IgD-negative memory B cell (primary cell): ENCODE measurements around the gene ADAM10. TPM values are rescaled to one million over a fixed set of nuclear protein-coding genes. Genes with fewer than 3 reads are reported as not detected.

ENCODE experiments used
- H3K27ac Mint-ChIP-seq, 3 donors: one replicate each; pipeline ENCODE4 v1.8.0; 2020 to 2022; ENCODE audit warnings: mild to moderate bottlenecking in 3 of 3, mixed read lengths in 3 of 3, moderate library complexity in 1 of 3
- H3K27me3 Mint-ChIP-seq: one replicate; pipeline ENCODE4 v1.8.0; 2021; ENCODE audit warnings: mixed read lengths
- H3K36me3 Mint-ChIP-seq: one replicate; pipeline ENCODE4 v1.8.0; 2020; ENCODE audit warnings: mild to moderate bottlenecking, mixed read lengths
- H3K4me1 Mint-ChIP-seq, 3 donors: one replicate each; pipeline ENCODE4 v1.8.0; 2020 to 2022; ENCODE audit warnings: mixed read lengths in 3 of 3, mild to moderate bottlenecking in 1 of 3
- H3K4me3 Mint-ChIP-seq, 4 donors: one replicate each; pipeline ENCODE4 v1.8.0; 2020 to 2022; ENCODE audit warnings: mild to moderate bottlenecking in 4 of 4, mixed read lengths in 4 of 4, moderate library complexity in 3 of 4
- H3K9me3 Mint-ChIP-seq, 3 donors: one replicate each; pipeline ENCODE4 v1.8.0; 2020 to 2021; ENCODE audit warnings: mixed read lengths in 3 of 3, mild to moderate bottlenecking in 1 of 3
- polyA plus RNA-seq: library from polyadenylated mRNA; unstranded; fragments of 300-500 nt; fragmentation: Illumina TruSeq; gene quantifications from one replicate; pipeline ENCODE4 v1.2.3, GENCODE V29; 2021

The ADAM10 gene
- polyA plus RNA-seq, 1 donor from 2014 or later: 91.9 TPM

DNA sequence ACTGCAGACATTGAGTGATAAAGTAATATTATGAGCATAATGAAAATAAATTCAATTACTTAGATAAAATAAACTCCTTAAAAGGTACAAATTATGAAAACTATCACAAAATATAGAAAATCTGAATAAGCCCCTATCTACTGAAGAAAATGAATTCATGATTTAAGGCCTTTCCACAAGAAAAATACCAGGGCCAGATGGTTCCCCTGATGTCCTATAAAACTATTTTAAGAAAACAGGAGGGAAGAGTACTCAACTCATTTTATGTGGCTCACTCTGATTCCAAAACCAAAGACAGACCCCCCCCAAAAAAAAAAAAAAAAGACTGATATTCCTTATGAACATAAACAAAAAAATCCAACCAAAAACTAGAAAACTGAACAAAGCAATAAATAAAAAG, 59.9 kb downstream of the ADAM10 start:
- Mint-ChIP-seq H3K9me3 (no peaks in the 10 kb centered on the region), H3K27me3 (no peaks in the 10 kb centered on the region), H3K36me3 (peaks cover 3% of the 10 kb centered on the region), H3K4me1 (peaks cover 21 to 30% (median 28%) of the 10 kb centered on the region in 3 donors), H3K4me3 (no peak overlapping the region), H3K27ac (no peak overlapping the region)

DNA sequence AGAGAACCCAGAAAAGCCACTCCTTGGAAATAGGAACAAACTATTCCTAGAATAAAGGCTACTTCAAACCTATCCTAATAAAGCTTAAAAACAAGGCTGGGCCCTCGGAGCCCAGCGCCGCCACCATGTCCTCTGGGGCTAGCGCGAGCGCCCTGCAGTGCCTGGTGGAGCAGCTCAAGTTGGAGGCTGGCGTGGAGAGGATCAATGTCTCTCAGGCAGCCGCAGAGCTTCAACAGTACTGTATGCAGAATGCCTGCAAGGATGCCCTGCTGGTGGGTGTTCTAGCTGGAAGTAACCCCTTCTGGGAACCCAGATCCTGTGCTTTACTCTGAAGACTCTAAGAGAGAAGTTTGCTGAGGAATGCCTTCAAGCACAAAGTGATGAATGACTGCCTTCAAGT, 63.2 kb downstream of the ADAM10 start:
- Mint-ChIP-seq H3K9me3 (no peaks in the 10 kb centered on the region), H3K36me3 (no peaks in the 10 kb centered on the region), H3K4me1 (peaks cover 16 to 31% (median 31%) of the 10 kb centered on the region in 3 donors), H3K27me3 (no peaks in the 10 kb centered on the region), H3K27ac (peak overlapping the region in 1 of 3 donors; percentile 35), H3K4me3 (no peak overlapping the region)

DNA sequence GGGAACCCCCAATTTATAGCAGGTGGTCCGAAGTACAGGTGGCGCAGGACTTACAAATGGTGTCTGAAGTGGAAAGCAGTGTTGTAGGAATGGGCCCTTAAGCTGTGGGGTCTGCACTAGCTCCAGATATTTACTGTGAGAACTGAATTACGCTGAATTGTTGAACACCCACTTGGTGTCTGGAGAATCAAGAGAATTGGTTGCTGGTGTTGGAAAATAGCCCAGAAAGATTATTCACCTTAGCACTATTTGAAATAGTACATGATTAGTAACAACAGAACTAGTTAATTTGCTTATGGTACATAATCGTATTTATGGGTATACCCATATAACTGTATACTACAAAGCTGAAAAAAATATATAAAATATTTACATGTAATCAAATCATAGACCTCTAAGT, 64.8 kb downstream of the ADAM10 start:
- H3K27ac Mint-ChIP-seq: no peak overlapping the region
- peaks cover 6 to 16% (median 16%) of the 10 kb centered on the region in 3 donors for H3K4me1 Mint-ChIP-seq
- peaks cover 3% of the 10 kb centered on the region for H3K36me3 Mint-ChIP-seq
- H3K9me3 Mint-ChIP-seq: no peaks in the 10 kb centered on the region
- no peaks in the 10 kb centered on the region for H3K27me3 Mint-ChIP-seq
- H3K4me3 Mint-ChIP-seq: no peak overlapping the region

- Mint-ChIP-seq H3K4me3 (peak overlapping the region in 1 of 4 donors; percentile 21), H3K27me3 (no peaks in the 10 kb centered on the region), H3K27ac (peak overlapping the region in 1 of 3 donors; percentile 37), H3K9me3 (no peaks in the 10 kb centered on the region), H3K4me1 (peaks cover 6 to 16% (median 15%) of the 10 kb centered on the region in 3 donors), H3K36me3 (peaks cover 3% of the 10 kb centered on the region)
Observed at GRCh38 chr15:58684036-58684710, 65.3 kb downstream of the ADAM10 start.

- H3K9me3 Mint-ChIP-seq: no peaks in the 10 kb centered on the region
- H3K27me3 Mint-ChIP-seq: no peaks in the 10 kb centered on the region
- no peak overlapping the region for H3K4me3 Mint-ChIP-seq
- no peak overlapping the region for H3K27ac Mint-ChIP-seq
- H3K36me3 Mint-ChIP-seq: peaks cover 3% of the 10 kb centered on the region
- peaks cover 8 to 18% (median 15%) of the 10 kb centered on the region in 3 donors for H3K4me1 Mint-ChIP-seq
Observed at GRCh38 chr15:58682234-58682633, 67.3 kb downstream of the ADAM10 start.

DNA sequence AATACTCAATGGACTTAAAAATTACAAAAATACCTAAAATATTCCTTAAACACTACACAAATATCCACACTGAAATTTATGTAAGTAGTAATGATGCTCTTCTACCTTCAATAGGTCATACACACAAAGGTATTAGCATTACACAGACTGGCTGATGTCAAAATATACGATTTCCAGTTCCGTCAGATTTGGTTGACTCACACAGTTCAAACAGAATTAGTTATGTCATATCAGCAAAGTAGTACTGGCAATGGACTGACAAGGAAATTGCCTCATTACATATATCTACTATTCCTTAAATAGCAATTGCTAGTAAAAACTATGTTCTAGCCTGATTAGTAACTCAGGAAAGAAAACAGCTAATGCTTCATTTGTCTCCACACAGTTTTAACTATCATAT, 70.8 kb downstream of the ADAM10 start:
- H3K27me3 Mint-ChIP-seq: no peaks in the 10 kb centered on the region
- peaks cover 5 to 11% (median 8%) of the 10 kb centered on the region in 3 donors for H3K4me1 Mint-ChIP-seq
- H3K36me3 Mint-ChIP-seq: peaks cover 3% of the 10 kb centered on the region
- H3K4me3 Mint-ChIP-seq: no peak overlapping the region
- H3K27ac Mint-ChIP-seq: no peak overlapping the region
- H3K9me3 Mint-ChIP-seq: no peaks in the 10 kb centered on the region

- Mint-ChIP-seq H3K36me3 (peaks cover 5% of the 10 kb centered on the region), H3K27ac (no peak overlapping the region), H3K4me1 (peaks cover 5 to 11% (median 5%) of the 10 kb centered on the region in 3 donors), H3K4me3 (peak overlapping the region in 1 of 4 donors; percentile 64), H3K27me3 (no peaks in the 10 kb centered on the region), H3K9me3 (no peaks in the 10 kb centered on the region)
Observed at GRCh38 chr15:58677426-58677825, 72.1 kb downstream of the ADAM10 start.

- H3K27me3 Mint-ChIP-seq: no peaks in the 10 kb centered on the region
- H3K4me1 Mint-ChIP-seq: peaks cover 4 to 11% (median 5%) of the 10 kb centered on the region in 3 donors
- no peaks in the 10 kb centered on the region for H3K9me3 Mint-ChIP-seq
- no peak overlapping the region for H3K27ac Mint-ChIP-seq
- H3K36me3 Mint-ChIP-seq: peaks cover 7% of the 10 kb centered on the region
- H3K4me3 Mint-ChIP-seq: no peak overlapping the region
Observed at GRCh38 chr15:58676766-58677165, 72.7 kb downstream of the ADAM10 start.

DNA sequence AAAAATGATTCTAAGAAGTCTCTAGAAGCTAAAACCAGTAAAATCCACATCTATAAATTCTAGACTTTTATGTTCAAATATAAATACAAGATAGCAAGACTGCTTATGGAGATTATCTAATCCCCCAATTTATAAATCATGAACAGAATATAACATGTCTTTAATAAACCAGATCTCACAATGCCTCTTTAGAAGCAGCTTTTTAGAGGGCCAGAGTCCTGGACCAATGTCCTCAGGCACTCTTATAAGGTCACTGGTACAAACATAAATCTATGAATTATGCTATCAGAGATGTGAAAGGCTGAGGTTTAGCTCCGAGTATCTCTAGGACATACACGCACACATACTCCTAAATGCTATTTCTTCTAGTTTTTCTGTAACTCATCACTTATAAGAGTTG, 78.3 kb downstream of the ADAM10 start:
- Mint-ChIP-seq H3K9me3 (no peaks in the 10 kb centered on the region), H3K27me3 (no peaks in the 10 kb centered on the region), H3K4me3 (no peak overlapping the region), H3K36me3 (peaks cover 4% of the 10 kb centered on the region), H3K4me1 (peaks cover 0 to 2% (median 0%) of the 10 kb centered on the region in 3 donors), H3K27ac (no peak overlapping the region)

DNA sequence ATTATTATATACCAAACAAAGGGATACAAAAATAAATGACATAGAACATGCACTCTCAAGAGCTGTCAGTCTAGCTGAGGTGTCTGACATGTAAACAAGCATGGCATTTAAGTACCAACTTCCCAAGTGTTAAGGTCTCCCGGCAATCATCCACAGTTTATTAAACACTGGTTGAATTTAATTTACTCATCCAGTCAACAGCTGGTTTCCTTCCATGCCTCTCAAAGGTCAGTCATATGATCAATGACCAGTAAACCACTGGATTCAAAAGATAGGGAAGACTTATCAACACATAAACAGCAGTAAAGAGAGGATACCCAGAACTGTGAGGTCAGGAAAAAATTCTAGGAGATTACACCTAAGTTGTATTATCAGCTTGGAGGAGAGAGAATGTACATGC, 80.4 kb downstream of the ADAM10 start:
- Mint-ChIP-seq H3K27me3 (no peaks in the 10 kb centered on the region), H3K9me3 (no peaks in the 10 kb centered on the region), H3K27ac (no peak overlapping the region), H3K4me3 (no peak overlapping the region), H3K4me1 (peaks cover 0 to 2% (median 0%) of the 10 kb centered on the region in 3 donors), H3K36me3 (peaks cover 5% of the 10 kb centered on the region)

- peaks cover 0 to 2% (median 0%) of the 10 kb centered on the region in 3 donors for H3K4me1 Mint-ChIP-seq
- peaks cover 10% of the 10 kb centered on the region for H3K36me3 Mint-ChIP-seq
- H3K9me3 Mint-ChIP-seq: no peaks in the 10 kb centered on the region
- no peak overlapping the region for H3K4me3 Mint-ChIP-seq
- H3K27me3 Mint-ChIP-seq: no peaks in the 10 kb centered on the region
- H3K27ac Mint-ChIP-seq: no peak overlapping the region
Observed at GRCh38 chr15:58666957-58667356, 82.5 kb downstream of the ADAM10 start.

- Mint-ChIP-seq H3K27me3 (no peaks in the 10 kb centered on the region), H3K4me1 (peaks cover 0 to 2% (median 0%) of the 10 kb centered on the region in 3 donors), H3K27ac (no peak overlapping the region), H3K9me3 (no peaks in the 10 kb centered on the region), H3K36me3 (peaks cover 15% of the 10 kb centered on the region), H3K4me3 (peak overlapping the region in 1 of 4 donors; percentile 18)
Observed at GRCh38 chr15:58665672-58666071, 83.8 kb downstream of the ADAM10 start.

DNA sequence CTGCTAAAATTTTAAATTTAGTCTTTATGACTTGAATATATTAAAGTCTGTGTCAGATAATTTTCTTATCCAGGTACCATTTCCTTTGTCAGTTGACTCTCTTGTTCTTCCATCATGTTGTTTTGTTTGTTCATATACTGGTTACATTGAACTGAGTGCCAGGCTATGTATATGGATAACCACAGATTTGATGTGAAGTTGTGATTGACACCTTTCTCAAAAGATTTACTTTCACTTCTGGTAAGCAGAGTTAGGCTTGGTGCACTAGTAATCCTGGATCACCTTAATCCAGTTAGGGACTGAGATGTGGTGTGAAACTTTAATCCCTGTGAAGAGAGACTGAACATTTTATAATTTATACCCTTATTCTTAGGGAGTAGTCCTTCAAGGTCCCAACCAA, 99.4 kb downstream of the ADAM10 start:
- no peaks in the 10 kb centered on the region for H3K9me3 Mint-ChIP-seq
- peaks cover 0 to 9% (median 0%) of the 10 kb centered on the region in 3 donors for H3K4me1 Mint-ChIP-seq
- no peak overlapping the region for H3K27ac Mint-ChIP-seq

GRCh38 chr15:58649175-58649574, 100.3 kb downstream of the ADAM10 start:
- H3K4me1 Mint-ChIP-seq: peaks cover 0 to 9% (median 0%) of the 10 kb centered on the region in 3 donors
- H3K4me3 Mint-ChIP-seq: no peak overlapping the region
- no peaks in the 10 kb centered on the region for H3K9me3 Mint-ChIP-seq
- H3K27me3 Mint-ChIP-seq: no peaks in the 10 kb centered on the region
- no peak overlapping the region for H3K27ac Mint-ChIP-seq
- peaks cover 9% of the 10 kb centered on the region for H3K36me3 Mint-ChIP-seq

More for the DNA sequence above, 99.4 kb downstream of the ADAM10 start:
- Mint-ChIP-seq H3K27me3 (no peaks in the 10 kb centered on the region), H3K36me3 (peaks cover 9% of the 10 kb centered on the region), H3K4me3 (no peak overlapping the region)

GRCh38 chr15:58643996-58644395, 105.5 kb downstream of the ADAM10 start:
- H3K36me3 Mint-ChIP-seq: peaks cover 8% of the 10 kb centered on the region
- no peak overlapping the region for H3K27ac Mint-ChIP-seq
- H3K4me3 Mint-ChIP-seq: no peak overlapping the region
- H3K4me1 Mint-ChIP-seq: peaks cover 0 to 1% (median 0%) of the 10 kb centered on the region in 3 donors
- no peaks in the 10 kb centered on the region for H3K9me3 Mint-ChIP-seq
- H3K27me3 Mint-ChIP-seq: no peaks in the 10 kb centered on the region

GRCh38 chr15:58641660-58642059, 107.8 kb downstream of the ADAM10 start:
- Mint-ChIP-seq H3K4me1 (peaks cover 0 to 1% (median 0%) of the 10 kb centered on the region in 3 donors), H3K27ac (no peak overlapping the region), H3K4me3 (no peak overlapping the region), H3K9me3 (no peaks in the 10 kb centered on the region), H3K36me3 (peaks cover 10% of the 10 kb centered on the region), H3K27me3 (no peaks in the 10 kb centered on the region)
